GM23338 (cell line): ENCODE measurements around the gene TPRG1. TPM values are rescaled to one million over a fixed set of nuclear protein-coding genes. Genes with fewer than 3 reads are reported as not detected.

Experiments used
- ATAC-seq: fragments of 200-7000 bp; cut with Tn5 transposase; 3 replicates; pipeline ENCODE4 v1.9.1; 2020
- DNase-seq: peaks from one replicate; pipeline ENCODE4 v3.0.0-alpha.2; 2015; ENCODE audit warnings: low spot score
- H2AFZ ChIP-seq: fragments of 200-600 bp; sonication (generic); 2 replicates; pipeline ENCODE4 v1.8.0; 2016; ENCODE audit warnings: antibody characterized with exemption, mild to moderate bottlenecking, moderate library complexity
- H3F3A ChIP-seq: fragments of 200-600 bp; sonication (generic); replicated peaks from 2 replicates; pipeline ENCODE4 v1.8.0; 2017; ENCODE audit warnings: antibody characterized with exemption, mixed run types, low read depth
- H3K27ac ChIP-seq: fragments of 200-600 bp; sonication (generic); 2 replicates; pipeline ENCODE4 v1.6.1; 2016; ENCODE audit warnings: low read depth
- H3K27me3 ChIP-seq: fragments of 200-600 bp; sonication (generic); 2 replicates; pipeline ENCODE4 v1.8.0; 2016; ENCODE audit warnings: mild to moderate bottlenecking, mixed run types, moderate library complexity; ENCODE audit not compliant: insufficient read depth
- H3K36me3 ChIP-seq: fragments of 200-600 bp; sonication (generic); 2 replicates; pipeline ENCODE4 v1.8.0; 2016; ENCODE audit warnings: mild to moderate bottlenecking; ENCODE audit not compliant: insufficient read depth
- H3K4me1 ChIP-seq: fragments of 200-600 bp; sonication (generic); 2 replicates; pipeline ENCODE4 v1.8.0; 2016; ENCODE audit warnings: mild to moderate bottlenecking, moderate library complexity; ENCODE audit not compliant: insufficient read depth
- H3K4me2 ChIP-seq: fragments of 200-600 bp; sonication (generic); 2 replicates; pipeline ENCODE4 v1.7.1; 2017; ENCODE audit warnings: mixed run types
- H3K4me3 ChIP-seq: fragments of 200-600 bp; sonication (generic); 2 replicates; pipeline ENCODE4 v1.6.1; 2016; ENCODE audit warnings: mixed run types
- H3K79me2 ChIP-seq: fragments of 200-600 bp; sonication (generic); replicated peaks from 2 replicates; pipeline ENCODE4 v1.8.0; 2017; ENCODE audit warnings: mild to moderate bottlenecking; ENCODE audit not compliant: insufficient read depth
- H3K9me2 ChIP-seq: fragments of 200-600 bp; sonication (generic); 2 replicates; pipeline ENCODE4 v1.8.0; 2017; ENCODE audit not compliant: insufficient read depth
- H4K20me1 ChIP-seq: fragments of 200-600 bp; sonication (generic); replicated peaks from 2 replicates; pipeline ENCODE4 v1.8.0; 2017; ENCODE audit warnings: mild to moderate bottlenecking; ENCODE audit not compliant: insufficient read depth
- H3K27ac Mint-ChIP-seq: 2 replicates; pipeline ENCODE4 v1.8.0; 2020; ENCODE audit warnings: inconsistent platforms, mild to moderate bottlenecking, moderate library complexity, mixed read lengths
- H3K27me3 Mint-ChIP-seq: 3 replicates; pipeline ENCODE4 v1.8.0; 2022; ENCODE audit warnings: low read depth, mild to moderate bottlenecking, moderate library complexity, mixed read lengths, inconsistent platforms; ENCODE audit not compliant: insufficient read depth, poor library complexity
- H3K36me3 Mint-ChIP-seq: 3 replicates; pipeline ENCODE4 v1.8.0; 2021; ENCODE audit warnings: low read depth, mild to moderate bottlenecking, inconsistent platforms, moderate library complexity, mixed read lengths
- H3K4me1 Mint-ChIP-seq: 3 replicates; pipeline ENCODE4 v1.8.0; 2020; ENCODE audit warnings: mild to moderate bottlenecking, inconsistent platforms, mixed read lengths
- H3K4me3 Mint-ChIP-seq: 3 replicates; pipeline ENCODE4 v1.8.0; 2021; ENCODE audit warnings: moderate library complexity, mild to moderate bottlenecking, inconsistent platforms, mixed read lengths
- H3K9me3 Mint-ChIP-seq: 3 replicates; pipeline ENCODE4 v1.8.0; 2020; ENCODE audit warnings: moderate library complexity, mild to moderate bottlenecking, inconsistent platforms, mixed read lengths
- CREB1 ChIP-seq: fragments of 250-450 bp; sonication (Bioruptor Pico); IDR thresholded peaks from 2 replicates; pipeline ENCODE4 v1.5.0; 2020; ENCODE audit warnings: low read depth, mild to moderate bottlenecking, moderate library complexity
- EZH2 ChIP-seq: fragments of 200-600 bp; sonication (generic); IDR thresholded peaks from one replicate; pipeline ENCODE4 v1.8.0; 2017; ENCODE audit warnings: antibody characterized with exemption, mild to moderate bottlenecking, low read depth; ENCODE audit not compliant: unreplicated experiment
- EZH2phosphoT487 ChIP-seq: fragments of 200-600 bp; sonication (generic); IDR thresholded peaks from one replicate; pipeline ENCODE4 v1.8.1; 2018; ENCODE audit warnings: antibody characterized with exemption; ENCODE audit not compliant: unreplicated experiment
- JUNB ChIP-seq: IDR thresholded peaks from one replicate; pipeline ENCODE4 v1.6.1; 2016; ENCODE audit warnings: antibody characterized with exemption; ENCODE audit not compliant: unreplicated experiment
- NANOG ChIP-seq: IDR thresholded peaks from 2 replicates; pipeline ENCODE4 v1.6.1; 2016; ENCODE audit warnings: antibody characterized with exemption, borderline replicate concordance
- POLR2AphosphoS5 ChIP-seq: IDR thresholded peaks from 2 replicates; pipeline ENCODE4 v1.6.1; 2016; ENCODE audit warnings: antibody characterized with exemption, low read depth
- STAT1 ChIP-seq: IDR thresholded peaks from one replicate; pipeline ENCODE4 v1.6.1; 2016; ENCODE audit warnings: antibody characterized with exemption; ENCODE audit not compliant: unreplicated experiment
- ZNF114 ChIP-seq: fragments of 250-450 bp; sonication (Bioruptor Pico); IDR thresholded peaks from 2 replicates; pipeline ENCODE4 v1.5.0; 2020; ENCODE audit warnings: mild to moderate bottlenecking, moderate library complexity
- ZNF331 ChIP-seq: fragments of 250-450 bp; sonication (Bioruptor Pico); IDR thresholded peaks from 2 replicates; pipeline ENCODE4 v1.5.0; 2020; ENCODE audit warnings: low read depth, mild to moderate bottlenecking, moderate library complexity
- polyA plus RNA-seq: library from polyadenylated mRNA; unstranded; fragments of >200 nt; fragmentation: Nextera tagmentation; extraction: Ambion mirVana; gene quantifications from 2 replicates; pipeline ENCODE4 v1.2.1, GENCODE V29; 2016
- total RNA-seq: library from RNA; depleted of rRNA; stranded (reverse); fragments of >200 nt; shearing (Covaris generic); gene quantifications from 2 replicates; pipeline ENCODE4 v1.2.3, GENCODE V29; 2014
- TF ChIP-seq, protein P1 (sequence below): fragments of 250-450 bp; sonication (Bioruptor Pico); IDR thresholded peaks from 2 replicates; pipeline ENCODE4 v1.5.0; 2020; ENCODE audit warnings: mild to moderate bottlenecking, moderate library complexity
- TF ChIP-seq, protein P2 (sequence below): IDR thresholded peaks from 2 replicates; pipeline ENCODE4 v1.6.1; 2016; ENCODE audit warnings: antibody characterized with exemption
- TF ChIP-seq, protein P3 (sequence below), 2 experiments: fragments of 200-600 bp in 1 of 2; sonication (generic) in 1 of 2; conservative IDR thresholded peaks; 2 replicates each; pipeline versions ENCODE4 v1.5.1 to v1.6.1; 2016 to 2017; ENCODE audit warnings: antibody characterized with exemption in 2 of 2, low read depth in 2 of 2, mild to moderate bottlenecking in 2 of 2, moderate library complexity in 1 of 2
- TF ChIP-seq, protein P4 (sequence below): IDR thresholded peaks from one replicate; pipeline ENCODE4 v1.6.1; 2018; ENCODE audit warnings: antibody characterized with exemption; ENCODE audit not compliant: unreplicated experiment

The TPRG1 gene
- total and polyA plus RNA-seq, 2 experiments from 2014 or later, result 0.74 to 1.7 TPM

DNA sequence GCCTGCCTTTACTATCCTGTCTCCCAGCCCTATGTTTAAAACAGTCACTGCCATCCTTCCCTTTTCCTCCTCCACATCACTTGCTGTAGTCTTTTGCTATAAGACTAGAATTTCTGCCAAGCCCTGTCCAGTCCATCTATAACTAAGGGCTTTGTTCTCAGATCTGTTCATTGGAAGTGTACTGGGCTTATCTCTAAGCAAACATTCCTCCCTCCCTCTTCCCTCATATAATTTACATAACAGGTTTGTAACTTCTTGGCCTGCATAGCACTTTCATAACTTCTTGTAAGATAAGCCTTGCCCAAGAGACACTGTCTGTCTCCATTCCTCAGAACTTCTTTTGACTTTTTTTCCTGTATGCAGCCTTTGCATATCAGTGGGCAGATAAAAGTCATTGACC, 16.7 kb downstream of the TPRG1 start:
- DNase-seq (no peak), ATAC-seq (no peak)
- Mint-ChIP-seq H3K4me1 (no peaks in the 10 kb centered on the region), H3K27me3 (peaks cover 2% of the 10 kb centered on the region), H3K36me3 (peaks cover 2% of the 10 kb centered on the region; the same call in 1 of the 3 replicates), H3K27ac (no peak overlapping the region), H3K4me3 (no peak overlapping the region), H3K9me3 (peaks cover 14% of the 10 kb centered on the region)
- Histone ChIP-seq H3F3A (no peaks in the 10 kb centered on the region), H3K4me1 (no peaks in the 10 kb centered on the region), H4K20me1 (no peaks in the 10 kb centered on the region), H3K36me3 (no peaks in the 10 kb centered on the region), H3K9me2 (no peaks in the 10 kb centered on the region), H3K27me3 (no peaks in the 10 kb centered on the region), H3K27ac (no peak overlapping the region), H2AFZ (no peak overlapping the region), H3K79me2 (no peaks in the 10 kb centered on the region), H3K4me3 (no peak overlapping the region), H3K4me2 (no peak overlapping the region)
- TF ChIP-seq STAT1 (no peak), EZH2phosphoT487 (no peak), POLR2AphosphoS5 (no peak), EZH2 (no peak), ZNF114 (CRISPR knock-in tag) (no peak), CREB1 (CRISPR knock-in tag) (no peak), JUNB (no peak), ZNF331 (no peak), NANOG (no peak)
- TF ChIP-seq, protein P1, sequence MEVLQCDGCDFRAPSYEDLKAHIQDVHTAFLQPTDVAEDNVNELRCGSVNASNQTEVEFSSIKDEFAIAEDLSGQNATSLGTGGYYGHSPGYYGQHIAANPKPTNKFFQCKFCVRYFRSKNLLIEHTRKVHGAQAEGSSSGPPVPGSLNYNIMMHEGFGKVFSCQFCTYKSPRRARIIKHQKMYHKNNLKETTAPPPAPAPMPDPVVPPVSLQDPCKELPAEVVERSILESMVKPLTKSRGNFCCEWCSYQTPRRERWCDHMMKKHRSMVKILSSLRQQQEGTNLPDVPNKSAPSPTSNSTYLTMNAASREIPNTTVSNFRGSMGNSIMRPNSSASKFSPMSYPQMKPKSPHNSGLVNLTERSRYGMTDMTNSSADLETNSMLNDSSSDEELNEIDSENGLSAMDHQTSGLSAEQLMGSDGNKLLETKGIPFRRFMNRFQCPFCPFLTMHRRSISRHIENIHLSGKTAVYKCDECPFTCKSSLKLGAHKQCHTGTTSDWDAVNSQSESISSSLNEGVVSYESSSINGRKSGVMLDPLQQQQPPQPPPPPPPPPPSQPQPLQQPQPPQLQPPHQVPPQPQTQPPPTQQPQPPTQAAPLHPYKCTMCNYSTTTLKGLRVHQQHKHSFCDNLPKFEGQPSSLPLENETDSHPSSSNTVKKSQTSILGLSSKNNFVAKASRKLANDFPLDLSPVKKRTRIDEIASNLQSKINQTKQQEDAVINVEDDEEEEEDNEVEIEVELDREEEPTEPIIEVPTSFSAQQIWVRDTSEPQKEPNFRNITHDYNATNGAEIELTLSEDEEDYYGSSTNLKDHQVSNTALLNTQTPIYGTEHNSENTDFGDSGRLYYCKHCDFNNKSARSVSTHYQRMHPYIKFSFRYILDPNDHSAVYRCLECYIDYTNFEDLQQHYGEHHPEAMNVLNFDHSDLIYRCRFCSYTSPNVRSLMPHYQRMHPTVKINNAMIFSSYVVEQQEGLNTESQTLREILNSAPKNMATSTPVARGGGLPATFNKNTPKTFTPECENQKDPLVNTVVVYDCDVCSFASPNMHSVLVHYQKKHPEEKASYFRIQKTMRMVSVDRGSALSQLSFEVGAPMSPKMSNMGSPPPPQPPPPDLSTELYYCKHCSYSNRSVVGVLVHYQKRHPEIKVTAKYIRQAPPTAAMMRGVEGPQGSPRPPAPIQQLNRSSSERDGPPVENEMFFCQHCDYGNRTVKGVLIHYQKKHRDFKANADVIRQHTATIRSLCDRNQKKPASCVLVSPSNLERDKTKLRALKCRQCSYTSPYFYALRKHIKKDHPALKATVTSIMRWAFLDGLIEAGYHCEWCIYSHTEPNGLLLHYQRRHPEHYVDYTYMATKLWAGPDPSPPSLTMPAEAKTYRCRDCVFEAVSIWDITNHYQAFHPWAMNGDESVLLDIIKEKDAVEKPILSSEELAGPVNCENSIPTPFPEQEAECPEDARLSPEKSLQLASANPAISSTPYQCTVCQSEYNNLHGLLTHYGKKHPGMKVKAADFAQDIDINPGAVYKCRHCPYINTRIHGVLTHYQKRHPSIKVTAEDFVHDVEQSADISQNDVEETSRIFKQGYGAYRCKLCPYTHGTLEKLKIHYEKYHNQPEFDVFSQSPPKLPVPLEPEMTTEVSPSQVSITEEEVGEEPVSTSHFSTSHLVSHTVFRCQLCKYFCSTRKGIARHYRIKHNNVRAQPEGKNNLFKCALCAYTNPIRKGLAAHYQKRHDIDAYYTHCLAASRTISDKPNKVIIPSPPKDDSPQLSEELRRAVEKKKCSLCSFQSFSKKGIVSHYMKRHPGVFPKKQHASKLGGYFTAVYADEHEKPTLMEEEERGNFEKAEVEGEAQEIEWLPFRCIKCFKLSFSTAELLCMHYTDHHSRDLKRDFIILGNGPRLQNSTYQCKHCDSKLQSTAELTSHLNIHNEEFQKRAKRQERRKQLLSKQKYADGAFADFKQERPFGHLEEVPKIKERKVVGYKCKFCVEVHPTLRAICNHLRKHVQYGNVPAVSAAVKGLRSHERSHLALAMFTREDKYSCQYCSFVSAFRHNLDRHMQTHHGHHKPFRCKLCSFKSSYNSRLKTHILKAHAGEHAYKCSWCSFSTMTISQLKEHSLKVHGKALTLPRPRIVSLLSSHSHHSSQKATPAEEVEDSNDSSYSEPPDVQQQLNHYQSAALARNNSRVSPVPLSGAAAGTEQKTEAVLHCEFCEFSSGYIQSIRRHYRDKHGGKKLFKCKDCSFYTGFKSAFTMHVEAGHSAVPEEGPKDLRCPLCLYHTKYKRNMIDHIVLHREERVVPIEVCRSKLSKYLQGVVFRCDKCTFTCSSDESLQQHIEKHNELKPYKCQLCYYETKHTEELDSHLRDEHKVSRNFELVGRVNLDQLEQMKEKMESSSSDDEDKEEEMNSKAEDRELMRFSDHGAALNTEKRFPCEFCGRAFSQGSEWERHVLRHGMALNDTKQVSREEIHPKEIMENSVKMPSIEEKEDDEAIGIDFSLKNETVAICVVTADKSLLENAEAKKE (CRISPR knock-in tag), result no peak
- TF ChIP-seq, protein P2, sequence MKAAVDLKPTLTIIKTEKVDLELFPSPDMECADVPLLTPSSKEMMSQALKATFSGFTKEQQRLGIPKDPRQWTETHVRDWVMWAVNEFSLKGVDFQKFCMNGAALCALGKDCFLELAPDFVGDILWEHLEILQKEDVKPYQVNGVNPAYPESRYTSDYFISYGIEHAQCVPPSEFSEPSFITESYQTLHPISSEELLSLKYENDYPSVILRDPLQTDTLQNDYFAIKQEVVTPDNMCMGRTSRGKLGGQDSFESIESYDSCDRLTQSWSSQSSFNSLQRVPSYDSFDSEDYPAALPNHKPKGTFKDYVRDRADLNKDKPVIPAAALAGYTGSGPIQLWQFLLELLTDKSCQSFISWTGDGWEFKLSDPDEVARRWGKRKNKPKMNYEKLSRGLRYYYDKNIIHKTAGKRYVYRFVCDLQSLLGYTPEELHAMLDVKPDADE, result no peak
- TF ChIP-seq, protein P3, sequence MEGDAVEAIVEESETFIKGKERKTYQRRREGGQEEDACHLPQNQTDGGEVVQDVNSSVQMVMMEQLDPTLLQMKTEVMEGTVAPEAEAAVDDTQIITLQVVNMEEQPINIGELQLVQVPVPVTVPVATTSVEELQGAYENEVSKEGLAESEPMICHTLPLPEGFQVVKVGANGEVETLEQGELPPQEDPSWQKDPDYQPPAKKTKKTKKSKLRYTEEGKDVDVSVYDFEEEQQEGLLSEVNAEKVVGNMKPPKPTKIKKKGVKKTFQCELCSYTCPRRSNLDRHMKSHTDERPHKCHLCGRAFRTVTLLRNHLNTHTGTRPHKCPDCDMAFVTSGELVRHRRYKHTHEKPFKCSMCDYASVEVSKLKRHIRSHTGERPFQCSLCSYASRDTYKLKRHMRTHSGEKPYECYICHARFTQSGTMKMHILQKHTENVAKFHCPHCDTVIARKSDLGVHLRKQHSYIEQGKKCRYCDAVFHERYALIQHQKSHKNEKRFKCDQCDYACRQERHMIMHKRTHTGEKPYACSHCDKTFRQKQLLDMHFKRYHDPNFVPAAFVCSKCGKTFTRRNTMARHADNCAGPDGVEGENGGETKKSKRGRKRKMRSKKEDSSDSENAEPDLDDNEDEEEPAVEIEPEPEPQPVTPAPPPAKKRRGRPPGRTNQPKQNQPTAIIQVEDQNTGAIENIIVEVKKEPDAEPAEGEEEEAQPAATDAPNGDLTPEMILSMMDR (conservative IDR thresholded peaks at IDR 0.05; ENCODE audit: low read depth in 2 of 2), result no peak
- TF ChIP-seq, protein P4, sequence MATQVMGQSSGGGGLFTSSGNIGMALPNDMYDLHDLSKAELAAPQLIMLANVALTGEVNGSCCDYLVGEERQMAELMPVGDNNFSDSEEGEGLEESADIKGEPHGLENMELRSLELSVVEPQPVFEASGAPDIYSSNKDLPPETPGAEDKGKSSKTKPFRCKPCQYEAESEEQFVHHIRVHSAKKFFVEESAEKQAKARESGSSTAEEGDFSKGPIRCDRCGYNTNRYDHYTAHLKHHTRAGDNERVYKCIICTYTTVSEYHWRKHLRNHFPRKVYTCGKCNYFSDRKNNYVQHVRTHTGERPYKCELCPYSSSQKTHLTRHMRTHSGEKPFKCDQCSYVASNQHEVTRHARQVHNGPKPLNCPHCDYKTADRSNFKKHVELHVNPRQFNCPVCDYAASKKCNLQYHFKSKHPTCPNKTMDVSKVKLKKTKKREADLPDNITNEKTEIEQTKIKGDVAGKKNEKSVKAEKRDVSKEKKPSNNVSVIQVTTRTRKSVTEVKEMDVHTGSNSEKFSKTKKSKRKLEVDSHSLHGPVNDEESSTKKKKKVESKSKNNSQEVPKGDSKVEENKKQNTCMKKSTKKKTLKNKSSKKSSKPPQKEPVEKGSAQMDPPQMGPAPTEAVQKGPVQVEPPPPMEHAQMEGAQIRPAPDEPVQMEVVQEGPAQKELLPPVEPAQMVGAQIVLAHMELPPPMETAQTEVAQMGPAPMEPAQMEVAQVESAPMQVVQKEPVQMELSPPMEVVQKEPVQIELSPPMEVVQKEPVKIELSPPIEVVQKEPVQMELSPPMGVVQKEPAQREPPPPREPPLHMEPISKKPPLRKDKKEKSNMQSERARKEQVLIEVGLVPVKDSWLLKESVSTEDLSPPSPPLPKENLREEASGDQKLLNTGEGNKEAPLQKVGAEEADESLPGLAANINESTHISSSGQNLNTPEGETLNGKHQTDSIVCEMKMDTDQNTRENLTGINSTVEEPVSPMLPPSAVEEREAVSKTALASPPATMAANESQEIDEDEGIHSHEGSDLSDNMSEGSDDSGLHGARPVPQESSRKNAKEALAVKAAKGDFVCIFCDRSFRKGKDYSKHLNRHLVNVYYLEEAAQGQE, result no peak
